IMR-90 (cell line): ENCODE results near the gene DPEP2NB. TPM values are rescaled to one million over a fixed set of nuclear protein-coding genes. Genes with fewer than 3 reads are reported as not detected.

Experiments
- ATAC-seq: fragments of 200-7000 bp; cut with Tn5 transposase; 2 replicates; pipeline ENCODE4 v1.9.1; 2020; ENCODE audit warnings: low read depth, mild to moderate bottlenecking, moderate library complexity
- BruUV-seq: library from RNA; stranded (reverse); fragments of 400-500 nt; replicated peaks from 2 replicates; lab custom pipeline; 2021; lab: Mats Ljungman, UMichigan
- CTCF ChIA-PET: fragments of 300-600 bp; formaldehyde crosslinking; extraction: SDS; loops from one replicate; lab custom pipeline; 2021; ENCODE audit warnings: antibody characterized with exemption; lab: Yijun Ruan, JAX
- POLR2A ChIA-PET: fragments of 300-600 bp; sonication (Branson Sonifier 250); formaldehyde crosslinking; loops from one replicate; lab custom pipeline; 2022; ENCODE audit warnings: antibody characterized with exemption; ENCODE audit not compliant: unreplicated experiment; lab: Charles Lee
- DNase-seq: peaks from one replicate; pipeline ENCODE4 v3.0.0; 2013
- H2AFZ ChIP-seq: replicated peaks from 2 replicates; pipeline ENCODE3; 2013; ENCODE audit warnings: low read length, mild to moderate bottlenecking; ENCODE audit not compliant: poor library complexity
- H2AK5ac ChIP-seq: 2 replicates; pipeline ENCODE4 v1.6.1; 2013; ENCODE audit warnings: low read depth, low read length, inconsistent platforms
- H2AK9ac ChIP-seq: replicated peaks from 2 replicates; pipeline ENCODE3; 2013; ENCODE audit warnings: mild to moderate bottlenecking, low read depth, low read length, moderate library complexity; ENCODE audit not compliant: poor library complexity
- H2BK120ac ChIP-seq: 2 replicates; pipeline ENCODE4 v1.6.1; 2013; ENCODE audit warnings: low read depth, low read length, inconsistent platforms
- H2BK15ac ChIP-seq: 3 replicates; pipeline ENCODE4 v1.6.1; 2013; ENCODE audit warnings: low read depth, low read length, inconsistent platforms
- H2BK20ac ChIP-seq: 2 replicates; pipeline ENCODE4 v1.6.1; 2013; ENCODE audit warnings: low read depth, mild to moderate bottlenecking, inconsistent platforms, low read length, moderate library complexity
- H2BK5ac ChIP-seq: 2 replicates; pipeline ENCODE4 v1.6.1; 2013; ENCODE audit warnings: mild to moderate bottlenecking, low read depth, low read length, inconsistent platforms; ENCODE audit not compliant: poor library complexity, severe bottlenecking
- H3K14ac ChIP-seq: replicated peaks from 2 replicates; pipeline ENCODE4 v1.6.1; 2013; ENCODE audit warnings: low read depth, low read length, inconsistent platforms
- H3K18ac ChIP-seq: 2 replicates; pipeline ENCODE4 v1.6.1; 2013; ENCODE audit warnings: low read depth, low read length, control low read depth
- H3K23ac ChIP-seq: 2 replicates; pipeline ENCODE4 v1.6.1; 2013; ENCODE audit warnings: low read depth, low read length, inconsistent platforms
- H3K27ac ChIP-seq: 2 replicates; pipeline ENCODE4 v1.5.1; 2013; ENCODE audit warnings: mild to moderate bottlenecking, control low read depth, low read length; ENCODE audit not compliant: insufficient read depth
- H3K27me3 ChIP-seq: 2 replicates; pipeline ENCODE4 v1.6.1; 2013; ENCODE audit warnings: low read length; ENCODE audit not compliant: control insufficient read depth, insufficient read depth
- H3K36me3 ChIP-seq: 2 replicates; pipeline ENCODE4 v1.6.1; 2013; ENCODE audit warnings: low read length, mixed read lengths; ENCODE audit not compliant: control insufficient read depth, insufficient read depth
- H3K4ac ChIP-seq: 2 replicates; pipeline ENCODE4 v1.6.1; 2013; ENCODE audit warnings: low read depth, low read length, inconsistent platforms
- H3K4me1 ChIP-seq: 2 replicates; pipeline ENCODE4 v1.6.1; 2013; ENCODE audit warnings: low read length, mixed read lengths; ENCODE audit not compliant: control insufficient read depth, insufficient read depth
- H3K4me2 ChIP-seq: 2 replicates; pipeline ENCODE4 v1.6.1; 2013; ENCODE audit warnings: low read depth, mild to moderate bottlenecking, control low read depth, low read length, moderate library complexity
- H3K4me3 ChIP-seq: 2 replicates; pipeline ENCODE4 v1.5.1; 2013; ENCODE audit warnings: low read depth, mild to moderate bottlenecking, control low read depth, low read length, moderate library complexity; ENCODE audit not compliant: insufficient read depth
- H3K56ac ChIP-seq: 2 replicates; pipeline ENCODE4 v1.6.1; 2013; ENCODE audit warnings: low read length, inconsistent platforms; ENCODE audit not compliant: insufficient read depth; ENCODE audit errors: extremely low read depth
- H3K79me1 ChIP-seq, 2 experiments: 2 replicates each; pipeline ENCODE4 v1.6.1; 2013; ENCODE audit warnings: low read length in 2 of 2, inconsistent platforms in 1 of 2, low read depth in 1 of 2
- H3K9ac ChIP-seq: 2 replicates; pipeline ENCODE4 v1.6.1; 2013; ENCODE audit warnings: low read depth, low read length, control low read depth
- H3K9me1 ChIP-seq: 2 replicates; pipeline ENCODE4 v1.6.1; 2013; ENCODE audit warnings: low read length, inconsistent platforms; ENCODE audit not compliant: insufficient read depth
- H3K9me3 ChIP-seq: 2 replicates; pipeline ENCODE4 v1.6.1; 2013; ENCODE audit warnings: low read length; ENCODE audit not compliant: control insufficient read depth, insufficient read depth
- H4K20me1 ChIP-seq: 2 replicates; pipeline ENCODE4 v1.6.1; 2013; ENCODE audit warnings: low read length, inconsistent platforms; ENCODE audit not compliant: insufficient read depth
- H4K5ac ChIP-seq: 2 replicates; pipeline ENCODE4 v1.6.1; 2013; ENCODE audit warnings: mild to moderate bottlenecking, low read depth, low read length, control low read depth
- H4K8ac ChIP-seq, 2 experiments: 2 replicates each; pipeline ENCODE4 v1.6.1; 2013; ENCODE audit warnings: low read depth in 2 of 2, low read length in 2 of 2, control low read depth in 1 of 2, inconsistent platforms in 1 of 2
- H4K91ac ChIP-seq: 2 replicates; pipeline ENCODE4 v1.6.1; 2013; ENCODE audit warnings: low read depth, low read length, inconsistent platforms; ENCODE audit not compliant: insufficient read depth
- BHLHE40 ChIP-seq: fragments of 150-350 bp; IDR thresholded peaks from 2 replicates; pipeline ENCODE4 v1.6.1; 2016; ENCODE audit warnings: mild to moderate bottlenecking, low read depth, low read length
- CEBPB ChIP-seq: IDR thresholded peaks from 2 replicates; pipeline ENCODE4 v1.6.1; 2012; ENCODE audit warnings: low read depth, low read length, improper control_type of control experiment
- CHD1 ChIP-seq: IDR thresholded peaks from 2 replicates; pipeline ENCODE4 v1.6.1; 2012; ENCODE audit warnings: low read depth, low read length, improper control_type of control experiment
- FOS ChIP-seq: fragments of 150-350 bp; IDR thresholded peaks from 2 replicates; pipeline ENCODE4 v1.6.1; 2016; ENCODE audit warnings: low read depth, low read length
- MAFK ChIP-seq: IDR thresholded peaks from 2 replicates; pipeline ENCODE4 v1.6.1; 2012; ENCODE audit warnings: low read depth, low read length, improper control_type of control experiment
- MAZ ChIP-seq: IDR thresholded peaks from 2 replicates; pipeline ENCODE4 v1.6.1; 2012; ENCODE audit warnings: low read depth, mild to moderate bottlenecking, low read length, improper control_type of control experiment, moderate library complexity, borderline replicate concordance
- MXI1 ChIP-seq: IDR thresholded peaks from 2 replicates; pipeline ENCODE4 v1.6.1; 2012; ENCODE audit warnings: low read depth, mild to moderate bottlenecking, low read length, moderate library complexity, borderline replicate concordance
- NFE2L2 ChIP-seq: fragments of 150-350 bp; IDR thresholded peaks from 2 replicates; pipeline ENCODE4 v1.6.1; 2016; ENCODE audit warnings: low read depth, mild to moderate bottlenecking, low read length
- POLR2A ChIP-seq: IDR thresholded peaks from 2 replicates; pipeline ENCODE4 v1.6.1; 2012; ENCODE audit warnings: mild to moderate bottlenecking, low read depth, low read length
- RAD21 ChIP-seq: IDR thresholded peaks from 2 replicates; pipeline ENCODE4 v1.6.1; 2012; ENCODE audit warnings: low read length, improper control_type of control experiment
- RCOR1 ChIP-seq: IDR thresholded peaks from 2 replicates; pipeline ENCODE4 v1.6.1; 2012; ENCODE audit warnings: mild to moderate bottlenecking, low read length, improper control_type of control experiment; ENCODE audit not compliant: insufficient replicate concordance
- RFX5 ChIP-seq: IDR thresholded peaks from 2 replicates; pipeline ENCODE4 v1.8.0; 2012; ENCODE audit warnings: low read depth, mild to moderate bottlenecking, low read length, moderate library complexity
- SMC3 ChIP-seq: fragments of 150-350 bp; IDR thresholded peaks from 2 replicates; pipeline ENCODE4 v1.6.1; 2016; ENCODE audit warnings: low read depth, mild to moderate bottlenecking, antibody characterized with exemption, low read length, moderate library complexity
- USF2 ChIP-seq: fragments of 150-350 bp; IDR thresholded peaks from 2 replicates; pipeline ENCODE4 v1.6.1; 2017; ENCODE audit warnings: mild to moderate bottlenecking, antibody characterized with exemption, low read length, low read depth
- WGBS, 2 experiments: methylation state at CpG; one replicate each; pipeline versions ENCODE4 v1.1.5 to v1.1.7; 2013; ENCODE audit warnings: missing lambda C conversion rate in 2 of 2; ENCODE audit not compliant: insufficient read length in 1 of 2; ENCODE audit errors: extremely low coverage in 2 of 2; 5-methylcytosine and 5-hydroxymethylcytosine counted together
- dilution Hi-C: fragments of 300-500 bp; cut with HindIII; formaldehyde crosslinking; loops from one replicate; pipeline ENCODE4 v1.14.3; 2018; ENCODE audit warnings: low sequenced_read_pairs; ENCODE audit not compliant: unreplicated experiment
- in situ Hi-C: fragments of 300-500 bp; cut with MboI; formaldehyde crosslinking; loops from 3 replicates; pipeline ENCODE4 v1.14.3; 2019; ENCODE audit warnings: low sequenced_read_pairs, inconsistent platforms, mixed read lengths
- intact Hi-C: fragments of 100-400 bp; cut with micrococcal nuclease; formaldehyde crosslinking; loops from 2 replicates; pipeline ENCODE4 v1.10.0; 2022
- polyA plus RNA-seq, 3 experiments: library from polyadenylated mRNA; depleted of rRNA; stranded (reverse); fragments of >200 nt; gene quantifications; 2 replicates each; pipeline ENCODE4 v1.2.3, GENCODE V29; 2012; ENCODE audit warnings: low replicate concordance in 1 of 3
- total RNA-seq: library from RNA; depleted of rRNA; stranded (reverse); fragments of >200 nt; gene quantifications from 2 replicates; pipeline ENCODE4 v1.2.3, GENCODE V29; 2012
- TF ChIP-seq, protein P1 (sequence below): fragments of 150-350 bp; IDR thresholded peaks from 2 replicates; pipeline ENCODE4 v1.6.1; 2016; ENCODE audit warnings: low read depth, mild to moderate bottlenecking, low read length, moderate library complexity, borderline replicate concordance
- TF ChIP-seq, protein P2 (sequence below): conservative IDR thresholded peaks from 2 replicates; pipeline ENCODE4 v1.5.1; 2012; ENCODE audit warnings: mild to moderate bottlenecking, low read depth, low read length, improper control_type of control experiment

The DPEP2NB gene
- total and polyA plus RNA-seq, 2 of the 4 experiments (the other 2 are of a cell fraction): not detected

GRCh38 chr16:68049449-68049848, 33.7 kb upstream of the DPEP2NB start:
- Histone ChIP-seq H3K4me2 (no peak overlapping the region), H4K5ac (no peak overlapping the region), H2AK5ac (no peak overlapping the region), H3K14ac (no peak overlapping the region), H3K79me1 (peaks cover 0 to 3% of the 10 kb centered on the region in 2 experiments; a peak in 2 of 4 replicates), H2BK120ac (no peak overlapping the region), H4K20me1 (no peaks in the 10 kb centered on the region; the same call in 1 of the 2 replicates), H3K9me1 (no peaks in the 10 kb centered on the region), H3K27me3 (no peaks in the 10 kb centered on the region), H4K91ac (no peak overlapping the region), H2AK9ac (peak overlapping the region; percentile 40), H3K9me3 (no peaks in the 10 kb centered on the region), H3K4me1 (no peaks in the 10 kb centered on the region), H3K9ac (no peak overlapping the region), H3K27ac (no peak overlapping the region), H2BK5ac (no peak overlapping the region), H2BK20ac (no peak overlapping the region), H3K4me3 (no peak overlapping the region), H2BK15ac (no peak overlapping the region), H2AFZ (no peak overlapping the region), H3K56ac (no peak overlapping the region), H3K36me3 (peaks cover 25% of the 10 kb centered on the region), H3K23ac (no peak overlapping the region), H4K8ac (no peak overlapping the region), H3K4ac (no peak overlapping the region), H3K18ac (no peak overlapping the region)
- ATAC-seq: no peak
- BruUV-seq: no TSS peak
- 100% methylated on average over 2 of the region's 2 CpGs; no CpG with 5 or more reads in 1 of the 2 experiments for WGBS, 2 experiments
- CTCF ChIA-PET: no interaction called here
- intact Hi-C loops (no loop called here), dilution Hi-C loops (no loop called here), in situ Hi-C loops (no loop called here)
- TF ChIP-seq, protein P1, sequence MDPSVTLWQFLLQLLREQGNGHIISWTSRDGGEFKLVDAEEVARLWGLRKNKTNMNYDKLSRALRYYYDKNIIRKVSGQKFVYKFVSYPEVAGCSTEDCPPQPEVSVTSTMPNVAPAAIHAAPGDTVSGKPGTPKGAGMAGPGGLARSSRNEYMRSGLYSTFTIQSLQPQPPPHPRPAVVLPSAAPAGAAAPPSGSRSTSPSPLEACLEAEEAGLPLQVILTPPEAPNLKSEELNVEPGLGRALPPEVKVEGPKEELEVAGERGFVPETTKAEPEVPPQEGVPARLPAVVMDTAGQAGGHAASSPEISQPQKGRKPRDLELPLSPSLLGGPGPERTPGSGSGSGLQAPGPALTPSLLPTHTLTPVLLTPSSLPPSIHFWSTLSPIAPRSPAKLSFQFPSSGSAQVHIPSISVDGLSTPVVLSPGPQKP: no peak
- no peak for TF ChIP-seq CHD1
- TF ChIP-seq CEBPB: no peak
- TF ChIP-seq BHLHE40: no peak
- TF ChIP-seq, protein P2, sequence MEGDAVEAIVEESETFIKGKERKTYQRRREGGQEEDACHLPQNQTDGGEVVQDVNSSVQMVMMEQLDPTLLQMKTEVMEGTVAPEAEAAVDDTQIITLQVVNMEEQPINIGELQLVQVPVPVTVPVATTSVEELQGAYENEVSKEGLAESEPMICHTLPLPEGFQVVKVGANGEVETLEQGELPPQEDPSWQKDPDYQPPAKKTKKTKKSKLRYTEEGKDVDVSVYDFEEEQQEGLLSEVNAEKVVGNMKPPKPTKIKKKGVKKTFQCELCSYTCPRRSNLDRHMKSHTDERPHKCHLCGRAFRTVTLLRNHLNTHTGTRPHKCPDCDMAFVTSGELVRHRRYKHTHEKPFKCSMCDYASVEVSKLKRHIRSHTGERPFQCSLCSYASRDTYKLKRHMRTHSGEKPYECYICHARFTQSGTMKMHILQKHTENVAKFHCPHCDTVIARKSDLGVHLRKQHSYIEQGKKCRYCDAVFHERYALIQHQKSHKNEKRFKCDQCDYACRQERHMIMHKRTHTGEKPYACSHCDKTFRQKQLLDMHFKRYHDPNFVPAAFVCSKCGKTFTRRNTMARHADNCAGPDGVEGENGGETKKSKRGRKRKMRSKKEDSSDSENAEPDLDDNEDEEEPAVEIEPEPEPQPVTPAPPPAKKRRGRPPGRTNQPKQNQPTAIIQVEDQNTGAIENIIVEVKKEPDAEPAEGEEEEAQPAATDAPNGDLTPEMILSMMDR: no peak
- TF ChIP-seq MAFK: no peak
- no peak for TF ChIP-seq RFX5
- TF ChIP-seq SMC3: no peak
- no peak for TF ChIP-seq MAZ
- no peak for TF ChIP-seq FOS
- TF ChIP-seq RAD21: no peak
- no peak for TF ChIP-seq USF2
- no peak for TF ChIP-seq POLR2A
- TF ChIP-seq MXI1: no peak
- no peak for TF ChIP-seq NFE2L2
- TF ChIP-seq RCOR1: no peak
- POLR2A ChIA-PET: no interaction called here
- DNase-seq: no peak
